Tibial artery (tissue), 4 donors: ENCODE results near the gene SLC9A3.

Experiments used
- DNase-seq, 2 donors: peaks; one replicate each; pipeline ENCODE4 v3.0.0-alpha.2; 2019
- H3K27ac ChIP-seq, 2 donors: fragments of 200-600 bp; sonication (generic) in 1 of 2; 1 replicate in 1 of 2; 2 replicates in 1 of 2; pipeline ENCODE4 v1.5.1; 2018 to 2019; ENCODE audit warnings: mild to moderate bottlenecking in 1 of 2
- H3K27me3 ChIP-seq, 2 donors: fragments of 200-600 bp; sonication (generic) in 1 of 2; one replicate each; pipeline versions ENCODE4 v1.5.1 to v1.6.0; 2016 to 2019
- H3K36me3 ChIP-seq, 3 donors: fragments of 200-600 bp; sonication (generic) in 2 of 3; one replicate each; pipeline ENCODE4 v1.5.1; 2016 to 2019; ENCODE audit warnings: mild to moderate bottlenecking in 2 of 3
- H3K4me1 ChIP-seq, 4 donors: fragments of 200-600 bp; sonication (generic) in 2 of 4; 1 replicate in 3 of 4; 2 replicates in 1 of 4; pipeline ENCODE4 v1.5.1; 2016 to 2019
- H3K4me3 ChIP-seq, 2 donors: fragments of 200-600 bp; sonication (generic) in 1 of 2; 1 replicate in 1 of 2; 2 replicates in 1 of 2; pipeline ENCODE4 v1.5.1; 2018 to 2019; ENCODE audit warnings: mild to moderate bottlenecking in 2 of 2
- H3K9me3 ChIP-seq, 3 donors: fragments of 200-600 bp; sonication (generic) in 1 of 3; one replicate each; pipeline ENCODE4 v1.5.1; 2016 to 2019
- intact Hi-C: fragments of 100-400 bp; cut with DNase I; formaldehyde crosslinking; loops from one replicate; pipeline ENCODE4 v1.15.0; 2023; ENCODE audit warnings: low total_unique reads
- TF ChIP-seq, protein P1 (sequence below), 2 experiments: fragments of 200-600 bp in 1 of 2; fragments of 450-650 bp in 1 of 2; IDR thresholded peaks; one replicate each; pipeline ENCODE4 v1.5.1; 2017 to 2019; ENCODE audit warnings: antibody characterized with exemption in 2 of 2, mild to moderate bottlenecking in 1 of 2, moderate library complexity in 1 of 2

The SLC9A3 gene

GRCh38 chr5:452978-453710, 71.1 kb downstream of the SLC9A3 start:
- H3K27ac ChIP-seq = no peak overlapping the region
- intact Hi-C loops = no loop called here
- H3K4me1 ChIP-seq = peaks cover 0 to under 1% (median 0%) of the 10 kb centered on the region in 4 donors
- peaks cover 0 to 12% (median 7%) of the 10 kb centered on the region in 3 donors for H3K9me3 ChIP-seq
- peaks cover 87 to 94% (median 90%) of the 10 kb centered on the region in 3 donors for H3K36me3 ChIP-seq
- TF ChIP-seq, protein P1, sequence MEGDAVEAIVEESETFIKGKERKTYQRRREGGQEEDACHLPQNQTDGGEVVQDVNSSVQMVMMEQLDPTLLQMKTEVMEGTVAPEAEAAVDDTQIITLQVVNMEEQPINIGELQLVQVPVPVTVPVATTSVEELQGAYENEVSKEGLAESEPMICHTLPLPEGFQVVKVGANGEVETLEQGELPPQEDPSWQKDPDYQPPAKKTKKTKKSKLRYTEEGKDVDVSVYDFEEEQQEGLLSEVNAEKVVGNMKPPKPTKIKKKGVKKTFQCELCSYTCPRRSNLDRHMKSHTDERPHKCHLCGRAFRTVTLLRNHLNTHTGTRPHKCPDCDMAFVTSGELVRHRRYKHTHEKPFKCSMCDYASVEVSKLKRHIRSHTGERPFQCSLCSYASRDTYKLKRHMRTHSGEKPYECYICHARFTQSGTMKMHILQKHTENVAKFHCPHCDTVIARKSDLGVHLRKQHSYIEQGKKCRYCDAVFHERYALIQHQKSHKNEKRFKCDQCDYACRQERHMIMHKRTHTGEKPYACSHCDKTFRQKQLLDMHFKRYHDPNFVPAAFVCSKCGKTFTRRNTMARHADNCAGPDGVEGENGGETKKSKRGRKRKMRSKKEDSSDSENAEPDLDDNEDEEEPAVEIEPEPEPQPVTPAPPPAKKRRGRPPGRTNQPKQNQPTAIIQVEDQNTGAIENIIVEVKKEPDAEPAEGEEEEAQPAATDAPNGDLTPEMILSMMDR (IDR thresholded peaks at IDR 0.05) = no peak
- H3K4me3 ChIP-seq = no peak overlapping the region
- DNase-seq = peak; percentile 5 to 49
- H3K27me3 ChIP-seq = no peaks in the 10 kb centered on the region

GRCh38 chr5:451587-452458, 72.4 kb downstream of the SLC9A3 start:
- Histone ChIP-seq H3K27ac (no peak overlapping the region), H3K36me3 (peaks cover 85 to 94% (median 90%) of the 10 kb centered on the region in 3 donors), H3K9me3 (peaks cover 0 to 12% (median 7%) of the 10 kb centered on the region in 3 donors), H3K27me3 (no peaks in the 10 kb centered on the region), H3K4me1 (peaks cover 0 to 3% (median 0%) of the 10 kb centered on the region in 4 donors), H3K4me3 (no peak overlapping the region)
- intact Hi-C loops = no loop called here
- TF ChIP-seq, protein P1 (IDR thresholded peaks at IDR 0.05) = no peak
- no peak for DNase-seq

DNA sequence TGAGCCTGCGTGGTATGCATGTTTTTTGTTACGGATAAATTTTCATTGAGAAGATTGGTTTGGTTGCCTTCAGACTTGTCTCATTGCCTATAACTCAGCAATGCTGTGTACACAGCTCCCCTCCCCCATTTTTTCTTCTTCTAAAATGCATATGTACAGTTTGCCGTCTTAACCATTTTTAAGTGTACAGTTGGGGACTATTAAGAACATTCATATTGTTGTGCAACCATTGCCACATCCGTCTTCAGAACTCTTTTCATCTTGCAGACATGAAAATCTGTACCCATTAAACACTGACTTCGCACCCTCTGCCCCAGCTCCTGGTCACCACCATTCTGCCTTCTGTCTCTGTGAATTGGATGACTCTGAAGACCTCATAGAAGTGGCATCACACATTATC, 75.1 kb downstream of the SLC9A3 start:
- no peaks in the 10 kb centered on the region for H3K27me3 ChIP-seq
- H3K9me3 ChIP-seq = peaks cover 0 to 12% (median 7%) of the 10 kb centered on the region in 3 donors
- no peak overlapping the region for H3K4me3 ChIP-seq
- intact Hi-C loops = no loop called here
- TF ChIP-seq, protein P1 (IDR thresholded peaks at IDR 0.05) = no peak
- no peak for DNase-seq
- H3K27ac ChIP-seq = no peak overlapping the region
- H3K4me1 ChIP-seq = peaks cover 0 to 8% (median 4%) of the 10 kb centered on the region in 4 donors
- H3K36me3 ChIP-seq = peaks cover 71 to 79% (median 75%) of the 10 kb centered on the region in 3 donors

DNA sequence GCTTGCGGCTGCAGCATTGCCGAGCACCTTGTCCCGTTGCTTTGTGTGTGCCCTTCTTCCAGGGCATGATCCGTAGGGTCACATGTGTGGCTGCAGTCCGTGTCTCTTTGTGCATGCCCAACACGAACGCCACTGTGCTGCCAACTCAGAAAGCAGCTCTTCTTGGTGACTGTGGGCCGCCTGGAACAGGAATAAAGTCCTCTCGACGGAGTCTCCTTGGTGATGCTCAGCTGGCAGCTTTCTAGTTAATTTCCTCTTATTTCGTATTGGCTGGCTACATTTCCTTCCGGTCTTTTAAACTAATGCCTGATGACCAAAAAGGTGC, 75.5 kb downstream of the SLC9A3 start:
- intact Hi-C loops = no loop called here
- no peak overlapping the region for H3K27ac ChIP-seq

DNA sequence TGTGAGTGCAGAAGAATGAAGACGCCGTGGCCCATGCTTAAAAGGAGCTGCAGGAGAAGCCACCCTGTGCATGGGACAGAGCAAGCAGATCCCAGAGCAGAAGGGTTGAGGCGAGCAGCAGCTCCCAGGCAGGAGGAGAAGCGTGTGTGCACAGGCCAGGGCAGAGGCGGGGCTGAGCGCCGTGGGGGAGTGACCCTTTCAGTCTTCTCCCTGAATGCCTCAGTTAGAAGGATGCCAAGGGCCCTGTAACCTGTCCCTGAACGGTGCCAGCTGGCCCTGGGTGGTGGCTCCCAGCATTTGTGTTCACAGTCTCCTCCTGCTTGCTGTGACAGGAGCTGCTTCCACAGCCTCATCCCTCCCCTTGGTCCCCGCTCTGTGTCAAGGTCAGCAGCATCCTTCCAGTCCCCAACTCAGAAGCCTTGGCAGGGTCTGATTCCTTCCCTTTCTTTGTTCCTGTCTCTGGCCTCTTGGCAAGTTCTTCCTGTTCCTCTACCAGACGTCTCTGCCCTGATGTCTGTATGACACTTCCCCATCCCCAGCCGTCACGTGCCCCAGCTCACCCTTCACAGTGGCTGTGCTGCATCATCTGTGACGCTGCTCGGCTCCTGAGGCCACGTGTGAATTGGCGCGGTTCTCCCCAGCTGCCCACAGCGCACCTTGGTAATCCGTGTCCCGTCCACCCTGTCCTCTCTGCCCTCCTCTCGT, 76.0 kb downstream of the SLC9A3 start:
- peak; percentile 67 to 71 for DNase-seq
- H3K4me3 ChIP-seq = no peak overlapping the region
- intact Hi-C loops = no loop called here
- no peaks in the 10 kb centered on the region for H3K27me3 ChIP-seq
- peaks cover 0 to 12% (median 7%) of the 10 kb centered on the region in 3 donors for H3K9me3 ChIP-seq
- peaks cover 62 to 70% (median 66%) of the 10 kb centered on the region in 3 donors for H3K36me3 ChIP-seq
- peaks cover 0 to 17% (median 10%) of the 10 kb centered on the region in 4 donors for H3K4me1 ChIP-seq
- TF ChIP-seq, protein P1 (IDR thresholded peaks at IDR 0.05) = no peak
- no peak overlapping the region for H3K27ac ChIP-seq

More for the DNA sequence above, 75.5 kb downstream of the SLC9A3 start:
- DNase-seq = no peak
- Histone ChIP-seq H3K9me3 (peaks cover 0 to 12% (median 7%) of the 10 kb centered on the region in 3 donors), H3K36me3 (peaks cover 67 to 75% (median 71%) of the 10 kb centered on the region in 3 donors), H3K4me1 (peaks cover 0 to 12% (median 8%) of the 10 kb centered on the region in 4 donors), H3K4me3 (no peak overlapping the region), H3K27me3 (no peaks in the 10 kb centered on the region)
- TF ChIP-seq, protein P1 (IDR thresholded peaks at IDR 0.05) = no peak
